ENCODE data around the gene TRAPPC6A.

TRAPPC6A gene

GRCh38 chr19:45151320-45151719 lies 26.7 kb downstream of the TRAPPC6A start:
- intact Hi-C loops (cut with DNase I), result no loop called here
- DNase-seq, result no peak

DNA sequence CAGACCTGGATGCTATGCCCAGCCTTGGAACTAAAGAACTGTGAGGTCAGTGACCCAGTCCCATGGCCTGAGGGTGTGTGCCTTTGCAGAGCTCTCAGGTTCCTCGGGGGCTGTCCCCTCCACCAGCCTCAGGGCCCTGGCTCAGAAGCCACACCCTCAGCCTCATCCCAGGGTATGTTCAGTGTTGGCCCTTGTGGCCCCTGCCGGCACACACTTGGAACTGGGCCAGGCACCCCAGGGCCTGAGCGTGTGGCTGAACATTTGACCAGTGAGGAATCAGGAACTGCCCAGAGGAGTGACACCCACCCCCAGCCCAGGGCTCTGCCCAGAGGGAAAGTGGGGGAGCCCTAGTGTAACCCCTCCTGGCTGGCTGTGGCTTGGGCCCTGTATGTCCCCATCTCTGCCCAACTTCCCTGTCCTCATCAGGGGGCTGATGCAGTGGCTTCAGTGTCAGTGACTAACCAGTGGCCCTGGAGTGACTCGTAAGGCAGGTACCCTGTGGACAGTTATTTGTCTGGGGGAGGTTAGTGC lies 27.2 kb downstream of the TRAPPC6A start:
- intact Hi-C loops (cut with DNase I), result no loop called here
- DNase-seq, result no peak

DNA sequence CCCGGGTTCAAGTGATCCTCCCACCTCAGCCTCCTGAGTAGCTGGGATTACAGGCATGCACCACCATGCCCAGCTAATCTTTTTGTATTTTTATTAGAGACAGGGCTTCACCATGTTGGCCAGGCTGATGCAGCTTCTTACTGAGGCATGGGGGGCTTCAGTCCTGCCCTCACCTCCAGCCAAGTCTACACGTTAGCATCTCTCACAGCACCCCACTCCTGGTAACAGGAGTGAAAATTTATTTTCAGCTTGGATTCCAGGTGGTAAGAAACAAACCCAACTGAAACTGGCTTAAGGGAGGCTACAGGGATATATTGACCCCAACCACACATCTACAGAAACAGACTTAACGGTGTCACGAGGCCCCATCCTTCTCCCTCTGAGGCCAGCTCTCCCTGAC lies 27.9 kb downstream of the TRAPPC6A start:
- intact Hi-C loops (cut with DNase I), result no loop called here
- DNase-seq, result no peak

DNA sequence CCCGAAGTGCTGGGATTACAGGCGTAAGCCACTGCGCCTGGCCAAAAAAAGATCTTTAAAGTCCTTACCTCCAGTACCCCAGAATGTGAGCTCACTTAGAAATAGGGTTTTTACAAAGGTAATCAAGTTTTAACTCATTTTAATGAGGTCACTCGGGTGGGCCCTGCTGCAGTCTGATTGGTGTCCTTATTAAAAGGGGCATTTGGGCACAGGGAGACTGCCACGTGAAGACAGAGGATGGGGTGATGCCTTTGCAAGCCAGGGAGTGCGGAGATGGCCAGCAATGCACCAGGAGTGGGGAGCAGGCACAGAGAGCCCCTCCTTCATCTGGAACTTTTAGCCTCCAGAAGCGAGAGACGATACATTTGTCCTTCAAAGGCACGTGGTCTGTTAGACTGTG lies 28.9 kb downstream of the TRAPPC6A start:
- intact Hi-C loops (cut with DNase I), result no loop called here
- no peak for DNase-seq

DNA sequence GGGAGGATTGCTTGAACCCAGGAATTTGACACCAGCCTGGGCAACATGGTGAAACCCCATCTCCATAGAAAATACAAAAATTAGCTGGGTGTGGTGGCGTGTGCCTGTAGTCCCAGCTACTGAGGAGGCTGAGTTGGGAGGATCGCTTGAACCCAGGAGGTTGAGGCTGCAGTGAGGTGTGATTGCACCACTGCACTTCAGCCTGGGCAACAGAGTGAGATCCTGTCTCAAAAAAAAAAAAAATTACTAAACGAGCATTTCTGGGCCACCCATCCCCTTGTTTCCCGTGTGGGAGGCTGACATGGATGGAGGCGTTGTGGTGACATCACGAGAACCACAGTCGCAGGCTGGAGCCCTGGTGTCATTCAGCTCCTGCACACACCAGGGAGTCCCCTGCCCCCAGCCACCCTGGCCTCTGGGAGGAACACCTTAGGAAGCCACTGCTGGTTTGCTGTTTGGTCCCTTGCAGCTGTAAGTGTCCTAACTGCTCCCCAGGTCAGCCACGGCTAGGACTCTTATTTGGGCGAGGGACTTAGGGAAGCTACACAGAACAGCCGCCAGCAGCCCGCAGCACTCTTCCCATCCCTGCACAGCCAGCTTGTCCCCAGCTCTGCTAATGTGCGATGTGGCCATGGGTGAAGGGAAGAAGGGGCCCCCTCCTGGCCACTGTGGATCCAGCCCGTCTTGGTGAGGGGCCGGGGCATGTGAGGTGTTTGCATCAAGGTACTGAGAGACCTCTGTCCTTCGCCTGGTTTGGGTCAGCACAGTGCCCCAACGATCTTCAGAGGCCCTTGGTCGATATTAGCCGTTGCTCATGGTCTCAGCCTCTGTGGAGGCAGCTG lies 30.0 kb downstream of the TRAPPC6A start:
- intact Hi-C loops (cut with DNase I), result no loop called here
- DNase-seq, result no peak

GRCh38 chr19:45146741-45147205 lies 31.3 kb downstream of the TRAPPC6A start:
- intact Hi-C loops (cut with DNase I), result no loop called here
- DNase-seq, result no peak

GRCh38 chr19:45146251-45146650 lies 31.8 kb downstream of the TRAPPC6A start:
- intact Hi-C loops (cut with DNase I), result no loop called here
- DNase-seq, result no peak

GRCh38 chr19:45145270-45146189 lies 32.5 kb downstream of the TRAPPC6A start:
- DNase-seq, result peak in 1 of 10 donors; percentile 84
- intact Hi-C loops (cut with DNase I), result no loop called here

DNA sequence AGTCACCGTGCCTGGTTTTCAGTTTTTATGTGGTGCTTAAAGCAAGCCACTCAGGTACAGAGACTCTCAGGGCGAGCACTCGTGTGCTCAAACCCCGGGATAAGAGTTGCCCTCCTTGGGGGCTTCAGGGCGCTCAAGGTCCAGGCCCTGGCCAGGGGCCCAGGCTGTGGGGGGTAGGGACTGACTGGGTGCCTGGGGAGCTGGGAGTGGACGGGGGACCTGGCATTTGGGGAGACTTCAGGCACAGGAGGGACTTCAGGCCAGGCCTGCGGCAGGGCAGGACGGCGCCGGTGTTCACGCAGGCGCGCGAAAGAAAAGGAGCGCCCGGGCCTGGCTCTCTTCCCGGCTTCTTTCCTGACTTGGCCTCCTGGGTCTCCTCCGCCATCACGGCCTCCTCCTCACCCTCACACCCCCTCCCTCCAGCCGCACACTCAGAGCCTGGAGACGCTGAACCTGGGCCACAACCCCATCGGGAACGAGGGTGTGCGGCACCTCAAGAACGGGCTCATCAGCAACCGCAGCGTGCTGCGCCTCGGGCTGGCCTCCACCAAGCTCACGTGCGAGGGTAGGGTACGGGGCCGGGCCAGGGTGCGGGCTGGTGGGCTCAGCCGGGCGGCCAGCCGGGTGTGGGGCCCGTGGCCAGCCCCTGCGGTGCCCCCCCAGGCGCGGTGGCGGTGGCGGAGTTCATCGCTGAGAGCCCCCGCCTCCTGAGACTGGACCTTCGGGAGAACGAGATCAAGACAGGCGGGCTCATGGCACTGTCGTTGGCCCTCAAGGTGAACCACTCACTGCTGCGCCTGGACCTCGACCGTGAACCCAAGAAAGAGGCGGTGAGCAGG lies 33.4 kb downstream of the TRAPPC6A start:
- peak in 1 of 10 donors; percentile 71 for DNase-seq
- intact Hi-C loops (cut with DNase I), result no loop called here

GRCh38 chr19:45142726-45143110 lies 35.3 kb downstream of the TRAPPC6A start:
- DNase-seq, result peak in 1 of 10 donors; percentile 88
- intact Hi-C loops (cut with DNase I), result no loop called here

DNA sequence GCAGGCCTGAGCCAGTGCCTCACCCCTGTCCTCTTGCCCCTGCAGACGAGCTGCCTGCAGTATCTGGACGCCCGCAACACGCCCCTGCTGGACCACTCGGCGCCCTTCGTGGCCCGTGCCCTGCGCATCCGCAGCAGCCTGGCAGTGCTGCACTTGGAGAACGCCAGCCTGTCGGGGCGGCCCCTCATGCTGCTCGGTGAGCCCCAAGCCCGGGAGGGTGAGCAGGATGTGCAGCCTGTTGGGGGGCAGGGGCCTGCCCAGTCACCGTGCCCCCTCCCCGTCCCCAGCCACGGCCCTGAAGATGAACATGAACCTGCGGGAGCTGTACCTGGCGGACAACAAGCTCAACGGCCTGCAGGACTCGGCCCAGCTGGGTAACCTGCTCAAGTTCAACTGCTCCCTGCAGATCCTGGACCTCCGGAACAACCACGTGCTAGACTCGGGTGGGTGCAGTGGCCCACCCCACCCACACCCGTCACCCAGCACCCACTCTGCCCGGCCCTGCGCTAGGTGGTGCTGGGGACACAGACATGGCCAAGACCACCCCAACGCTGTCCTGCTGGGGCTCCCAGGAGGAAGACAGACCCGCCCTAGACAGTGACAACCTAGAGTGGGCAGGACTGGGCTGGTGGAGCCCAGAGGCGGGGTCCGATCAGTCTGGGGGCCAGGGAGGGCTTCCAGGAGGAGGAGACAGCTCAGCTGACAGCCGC lies 35.9 kb downstream of the TRAPPC6A start:
- peak in 1 of 10 donors; percentile 86 for DNase-seq

GRCh38 chr19:45141203-45141900 lies 36.7 kb downstream of the TRAPPC6A start:
- intact Hi-C loops (cut with DNase I), result no loop called here
- DNase-seq, result peak in 2 of 10 donors; percentile 87 to 88

More for the DNA sequence above, 35.9 kb downstream of the TRAPPC6A start:
- intact Hi-C loops (cut with DNase I), result no loop called here

DNA sequence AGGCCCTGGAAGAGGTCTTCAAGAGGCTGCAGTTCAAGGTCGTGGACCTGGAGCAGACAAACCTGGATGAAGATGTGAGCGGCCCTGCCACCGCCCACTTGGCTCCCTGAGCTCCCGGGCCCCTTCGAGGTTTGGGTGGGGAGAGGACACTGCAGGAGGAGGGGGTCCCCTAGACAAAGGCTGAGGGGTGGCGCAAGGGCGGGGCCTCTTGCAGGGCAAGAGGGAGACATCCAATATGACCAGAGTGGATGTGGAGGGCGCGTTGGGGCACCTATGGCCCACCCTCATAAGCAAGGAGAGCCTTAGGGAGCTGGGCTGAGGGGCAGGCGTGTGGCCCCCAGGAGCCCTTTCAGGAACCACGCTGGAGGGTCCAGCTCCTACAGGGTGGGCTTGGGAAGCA lies 37.5 kb downstream of the TRAPPC6A start:
- DNase-seq, result peak in 1 of 10 donors; percentile 67
- intact Hi-C loops (cut with DNase I), result no loop called here

GRCh38 chr19:45140144-45140503 lies 37.9 kb downstream of the TRAPPC6A start:
- DNase-seq, result peak in 1 of 10 donors; percentile 71
- intact Hi-C loops (cut with DNase I), result no loop called here

DNA sequence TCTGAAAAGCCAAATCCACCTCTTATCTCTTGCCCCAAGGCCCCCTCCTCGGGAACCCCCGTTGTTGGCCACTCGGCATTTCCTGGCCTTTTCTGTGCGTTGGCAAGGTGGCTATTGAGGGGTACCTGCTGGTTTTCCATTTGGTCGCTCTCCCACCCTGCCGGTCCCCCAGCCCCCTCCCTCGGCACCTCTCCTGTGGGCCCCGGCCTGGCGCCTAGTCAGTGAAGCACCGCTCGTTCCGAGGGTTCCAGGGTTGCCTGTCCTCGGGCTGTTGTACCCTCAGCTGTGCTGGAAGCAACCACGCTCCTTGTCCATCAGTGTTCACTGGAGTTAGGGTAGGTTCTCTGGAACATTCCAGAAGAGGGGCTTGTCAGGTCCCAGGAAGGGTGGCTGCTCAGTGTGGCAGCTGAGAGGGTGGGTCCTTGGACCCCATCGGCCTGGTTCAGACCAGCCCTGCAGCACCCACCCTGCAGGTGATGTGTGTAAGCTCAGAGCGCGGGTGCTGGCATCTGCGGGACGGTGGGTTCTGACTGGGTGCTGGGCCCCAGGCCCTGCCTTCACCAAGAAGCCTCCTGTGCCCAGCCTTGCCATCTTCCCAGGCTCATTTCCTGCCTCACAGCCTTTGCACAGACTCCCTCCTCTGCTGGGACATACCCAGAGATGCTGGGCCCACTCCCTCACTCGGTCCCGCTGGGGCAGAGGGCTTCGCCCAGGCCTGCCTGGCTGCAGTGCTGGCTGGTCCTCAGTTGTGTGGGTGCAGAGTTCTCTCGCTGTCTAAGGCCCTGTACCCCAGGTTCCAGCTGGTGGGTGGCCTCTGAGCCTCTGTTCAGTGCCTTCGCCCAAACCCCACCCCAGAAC lies 38.5 kb downstream of the TRAPPC6A start:
- intact Hi-C loops (cut with DNase I), result no loop called here
- DNase-seq, result peak in 1 of 10 donors; percentile 57

DNA sequence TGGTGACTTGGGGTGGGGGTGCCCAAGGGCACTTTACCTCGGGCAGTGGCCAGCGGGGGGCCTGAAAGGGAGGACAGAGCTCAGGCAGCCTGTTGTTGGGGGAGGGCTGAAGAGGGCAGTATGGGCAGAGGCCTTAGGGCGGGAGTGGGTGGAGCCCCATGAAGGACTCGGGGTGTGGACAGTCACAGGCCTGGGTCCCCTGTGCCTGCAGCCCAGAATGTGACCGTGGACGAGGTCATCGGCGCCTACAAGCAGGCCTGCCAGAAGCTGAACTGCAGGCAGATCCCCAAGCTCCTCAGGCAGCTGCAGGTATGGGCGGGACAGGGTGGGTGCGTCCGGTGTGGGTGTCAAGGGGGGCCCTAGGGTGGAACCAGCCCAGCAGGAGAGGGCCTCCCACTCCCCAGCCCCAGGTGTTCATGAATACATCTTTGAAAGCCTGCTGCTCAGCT lies 39.7 kb downstream of the TRAPPC6A start:
- intact Hi-C loops (cut with DNase I), result no loop called here

GRCh38 chr19:45137179-45137761 lies 40.8 kb downstream of the TRAPPC6A start:
- peak in 3 of 10 donors; percentile 31 to 91 (median 34) for DNase-seq
- intact Hi-C loops (cut with DNase I), result no loop called here

More for the DNA sequence above, 39.7 kb downstream of the TRAPPC6A start:
- peak in 1 of 10 donors; percentile 71 for DNase-seq
